Measurements from ENCODE around the gene ZNF165.
"Not testable (repeated sequence)": the region's sequence is repeated elsewhere in the genome, so short reads cannot be mapped to it uniquely, and the experiment has no call there.

Gene ZNF165

DNA sequence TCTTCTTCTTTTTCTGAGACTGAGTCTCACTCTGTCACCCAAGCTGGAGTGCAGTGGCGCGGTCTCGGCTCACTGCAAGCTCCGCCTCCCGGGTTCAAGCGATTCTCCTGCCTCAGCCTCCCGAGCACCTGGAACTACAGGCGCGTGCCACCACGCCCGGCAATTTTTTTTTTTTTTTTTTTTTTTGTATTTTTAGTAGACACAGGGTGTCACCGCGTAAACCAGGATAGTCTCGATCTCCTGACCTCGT lies at the start of gene ZNF165:
Gene ZNF165, plus strand, starts transcription at position 188 of the 250 bp plus-strand sequence. CDS start 4,913 bp downstream, outside the sequence.
- not testable (repeated sequence) for DNase-seq

DNA sequence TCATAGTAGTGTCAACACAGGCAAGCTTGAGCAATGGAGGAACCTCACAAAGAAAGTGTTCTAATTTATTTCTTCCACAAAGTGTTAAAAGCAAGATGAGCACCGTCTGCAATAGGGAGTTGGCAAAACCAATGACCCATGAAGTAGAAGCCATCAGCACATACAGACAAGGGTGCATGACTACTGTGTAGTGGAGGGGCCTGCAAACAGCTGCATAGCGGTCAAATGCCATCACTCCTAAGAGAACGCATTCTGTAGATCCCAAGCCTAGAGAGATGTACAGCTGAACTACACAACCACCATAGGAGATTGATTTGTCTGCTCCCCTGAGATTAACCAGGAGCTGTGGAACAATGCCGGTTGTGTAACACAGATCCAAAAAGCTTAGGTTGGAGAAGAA lies 26.8 kb upstream of the ZNF165 start:
- no peak for DNase-seq

DNA sequence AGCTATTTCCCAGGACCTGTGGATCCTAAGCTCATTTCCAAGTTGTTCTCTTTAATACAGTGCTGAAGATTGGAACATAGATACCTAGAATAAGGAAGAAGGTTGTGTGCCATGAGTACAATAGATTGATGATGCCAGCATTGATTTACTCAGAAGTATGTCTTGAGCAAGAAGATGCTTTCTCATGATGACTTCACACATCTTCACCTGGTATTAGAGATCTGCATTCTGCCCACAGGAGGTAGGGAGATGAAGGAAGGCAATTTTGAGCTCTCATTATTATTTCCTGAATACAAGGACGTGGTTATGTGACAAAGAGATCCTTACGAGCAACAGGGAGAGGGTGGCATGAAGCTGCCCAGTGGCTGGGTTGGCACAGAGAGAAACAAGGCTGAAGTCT lies 20.0 kb upstream of the ZNF165 start:
- DNase-seq, result no peak

- no peak for DNase-seq
Observed at GRCh38 chr6:28064272-28064671, 16.1 kb upstream of the ZNF165 start.

GRCh38 chr6:28068067-28068466 lies 12.3 kb upstream of the ZNF165 start:
- no peak for DNase-seq

DNA sequence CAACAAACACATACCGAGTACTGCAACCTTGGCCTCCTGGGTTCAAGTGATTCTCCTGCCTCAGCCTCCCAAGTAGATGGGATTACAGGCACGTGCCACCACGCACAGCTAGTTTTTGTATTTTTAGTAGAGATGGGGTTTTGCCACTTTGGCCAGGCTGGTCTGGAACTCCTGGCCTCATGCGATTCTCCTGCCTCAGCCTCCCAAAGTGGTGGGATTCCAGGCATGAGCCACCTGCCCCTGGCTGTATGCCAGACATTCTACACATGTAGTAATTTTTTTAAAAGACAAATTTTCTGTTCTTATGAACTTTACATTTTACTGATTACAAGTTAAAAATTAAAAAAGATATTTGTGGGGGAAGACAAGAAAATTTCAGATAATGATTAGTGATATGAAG lies 9.4 kb upstream of the ZNF165 start:
- DNase-seq, result not testable (repeated sequence)

GRCh38 chr6:28078050-28078449 lies 2.3 kb upstream of the ZNF165 start:
- no peak for DNase-seq

- no peak for DNase-seq
Observed at GRCh38 chr6:28078836-28079235, 1.5 kb upstream of the ZNF165 start.

DNA sequence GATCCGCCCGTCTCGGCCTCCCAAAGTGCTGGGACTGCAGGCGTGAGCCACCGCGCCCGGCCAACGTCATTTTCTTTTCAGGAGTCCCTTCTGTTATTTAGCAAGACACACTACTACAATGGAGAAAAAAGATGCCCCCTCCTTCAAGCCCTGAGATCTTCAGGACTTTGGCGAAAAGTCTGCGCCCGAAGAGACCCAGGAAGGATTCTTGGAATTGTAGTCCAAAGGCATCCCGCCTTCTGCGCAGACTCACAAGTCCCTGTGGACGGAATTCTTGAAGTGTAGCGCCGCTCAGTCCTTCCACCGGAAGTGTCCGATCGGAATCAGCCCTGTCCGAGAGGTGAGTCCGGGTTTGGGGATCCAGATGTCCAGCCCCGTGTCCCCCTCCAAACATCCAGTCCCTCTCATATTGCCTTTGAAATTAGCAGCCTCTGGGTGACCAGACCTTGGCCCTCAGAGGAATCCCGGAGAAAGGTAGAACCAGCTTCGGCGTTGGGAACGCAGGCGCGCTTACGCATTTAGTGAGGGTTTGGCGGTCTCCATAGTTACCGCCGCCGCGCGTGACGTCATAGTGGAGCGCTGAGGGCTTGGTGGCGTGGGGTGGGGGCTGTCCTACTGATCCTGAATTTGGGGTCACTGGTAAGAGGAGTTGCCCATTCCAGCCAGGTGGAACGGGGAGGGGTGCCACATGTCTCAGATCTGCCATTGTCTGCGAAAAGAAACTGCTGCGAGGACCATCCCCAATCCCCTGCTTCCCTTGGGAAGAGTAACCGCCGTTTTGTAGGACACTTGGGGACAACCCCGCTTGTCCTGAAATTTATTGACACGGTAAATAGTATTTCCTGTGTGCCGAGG lies 490 bp downstream of the ZNF165 start:
- DNase-seq, result peak; percentile 87 to 89

- DNase-seq, result peak in 1 of 2 donors; percentile 5
Observed at GRCh38 chr6:28081486-28081751, 1.1 kb downstream of the ZNF165 start.

DNA sequence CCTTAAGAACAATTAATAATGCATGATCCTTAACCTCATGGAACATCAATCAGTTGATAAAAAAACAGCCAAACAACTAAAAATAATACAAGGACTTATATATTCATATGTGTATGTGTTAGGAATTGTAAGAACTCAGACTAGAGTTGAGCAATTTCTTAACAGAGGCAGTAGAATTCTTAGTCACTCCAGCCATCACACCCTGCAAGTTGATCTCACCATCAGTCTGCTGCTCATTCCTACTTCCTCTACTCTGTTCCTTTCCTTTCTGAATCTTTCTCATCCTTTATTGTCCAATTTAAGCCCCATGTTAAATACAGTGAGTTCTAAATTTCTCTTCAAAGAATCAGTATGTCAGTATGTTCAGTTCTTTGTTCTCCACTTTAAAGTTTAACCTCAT lies 2.6 kb downstream of the ZNF165 start:
- no peak for DNase-seq

DNA sequence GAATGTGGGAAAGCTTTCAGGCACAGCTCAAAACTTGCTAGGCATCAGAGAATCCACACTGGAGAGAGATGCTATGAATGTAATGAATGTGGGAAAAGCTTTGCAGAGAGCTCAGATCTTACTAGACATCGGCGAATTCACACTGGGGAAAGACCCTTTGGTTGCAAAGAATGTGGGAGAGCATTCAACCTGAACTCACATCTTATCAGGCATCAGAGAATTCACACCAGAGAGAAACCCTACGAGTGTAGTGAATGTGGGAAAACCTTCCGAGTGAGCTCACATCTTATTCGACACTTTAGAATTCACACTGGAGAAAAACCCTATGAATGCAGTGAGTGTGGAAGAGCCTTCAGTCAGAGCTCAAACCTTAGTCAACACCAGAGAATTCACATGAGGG lies 8.7 kb downstream of the ZNF165 start:
- no peak for DNase-seq

DNA sequence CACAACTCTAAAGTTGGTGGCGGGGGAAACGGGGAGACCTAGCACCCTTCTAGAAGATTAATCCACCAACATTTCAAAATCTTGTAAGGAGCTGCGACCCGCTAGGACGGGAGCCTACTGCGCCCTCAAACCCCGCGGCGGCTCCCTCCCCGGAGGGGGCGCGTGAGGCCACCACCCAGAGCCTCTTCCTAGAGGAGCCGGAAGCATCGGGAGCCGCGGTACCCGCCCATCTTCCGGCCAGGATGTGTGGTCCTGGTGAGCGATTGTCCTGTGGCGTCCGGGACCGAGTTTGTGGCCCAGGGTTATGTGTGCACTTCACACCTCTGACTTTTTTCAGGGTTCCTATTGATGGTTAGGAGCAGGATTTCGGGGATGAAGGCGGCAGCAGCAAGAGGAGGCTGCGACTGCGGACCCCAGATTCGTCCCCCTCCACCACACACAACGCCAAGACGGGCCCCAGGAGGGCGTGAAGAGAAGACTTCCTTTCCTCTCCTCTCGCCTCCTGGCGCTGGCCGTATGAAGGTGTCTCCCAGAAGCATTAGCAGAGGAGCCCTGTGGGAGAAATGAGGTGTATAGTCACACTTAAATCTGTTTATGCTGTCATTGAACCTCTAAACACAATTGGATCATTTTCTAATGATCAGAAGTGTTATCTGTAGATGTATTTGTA lies 10.7 kb downstream of the ZNF165 start:
- no peak for DNase-seq

DNA sequence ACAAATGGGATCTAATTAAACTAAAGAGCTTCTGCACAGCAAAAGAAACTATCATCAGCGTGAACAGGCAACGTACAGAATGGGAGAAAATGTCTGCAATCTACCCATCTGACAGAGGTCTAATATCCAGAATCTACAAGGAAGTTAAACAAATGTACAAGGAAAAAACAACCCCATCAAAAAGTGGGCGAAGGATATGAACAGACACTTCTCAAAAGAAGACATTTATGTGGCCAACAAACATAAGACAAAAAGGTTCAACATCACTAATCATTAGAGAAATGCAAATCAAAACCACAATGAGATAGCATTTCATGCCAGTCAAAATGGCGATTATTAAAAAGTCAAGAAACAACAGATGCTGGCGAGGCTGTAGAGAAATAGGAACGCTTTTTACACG lies 21.9 kb downstream of the ZNF165 start:
- not testable (repeated sequence) for DNase-seq

- DNase-seq, result not testable (repeated sequence)
Observed at GRCh38 chr6:28102699-28103098, 22.3 kb downstream of the ZNF165 start.

DNA sequence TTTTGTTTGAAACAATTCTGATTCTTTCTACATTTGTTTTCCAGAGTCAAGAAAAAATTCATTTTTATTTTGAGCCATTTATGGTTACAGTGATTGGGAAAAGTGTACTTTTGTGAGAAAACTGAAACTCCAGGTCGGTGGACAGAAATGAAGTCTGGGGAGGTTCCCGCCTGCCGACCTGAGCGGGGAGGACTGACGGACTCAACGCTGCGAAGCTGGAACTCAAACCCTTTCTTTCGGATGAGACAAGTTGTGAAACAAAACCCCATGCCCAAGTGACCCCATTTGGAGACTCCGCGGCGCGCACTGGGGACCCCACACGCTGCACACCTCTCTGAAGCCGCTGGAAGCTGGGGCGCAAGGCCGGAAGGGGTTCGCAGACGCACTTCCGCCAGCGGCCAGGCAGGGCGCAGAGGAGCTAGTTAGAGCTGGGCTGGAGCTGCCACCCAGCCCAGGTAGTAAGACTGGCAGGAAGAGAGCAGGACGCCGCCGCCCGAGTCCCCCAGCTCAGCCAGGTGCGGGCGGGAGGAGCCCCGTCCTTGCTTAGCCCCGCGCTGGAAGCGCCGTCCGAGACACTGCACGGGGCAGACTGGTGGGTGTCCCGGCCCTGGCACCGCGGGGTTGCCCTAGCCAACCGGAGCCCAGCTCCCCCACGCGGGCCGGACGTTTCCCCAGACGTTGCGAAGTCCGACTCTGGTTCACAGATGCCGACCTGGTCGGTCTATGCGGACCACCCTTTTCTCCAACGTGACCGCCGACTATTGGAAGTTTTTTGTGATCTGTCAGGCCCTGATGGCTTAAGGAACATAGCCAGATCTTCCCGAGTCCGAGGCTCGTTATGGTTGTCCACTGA lies 24.2 kb downstream of the ZNF165 start:
- DNase-seq, result peak; percentile 69 to 77

- no peak for DNase-seq
Observed at GRCh38 chr6:28105245-28105639, 24.9 kb downstream of the ZNF165 start.

- no peak for DNase-seq
Observed at GRCh38 chr6:28107506-28107905, 27.1 kb downstream of the ZNF165 start.

- DNase-seq, result no peak
Observed at GRCh38 chr6:28111964-28112363, 31.6 kb downstream of the ZNF165 start.

GRCh38 chr6:28115799-28116198 lies 35.4 kb downstream of the ZNF165 start:
- no peak for DNase-seq

DNA sequence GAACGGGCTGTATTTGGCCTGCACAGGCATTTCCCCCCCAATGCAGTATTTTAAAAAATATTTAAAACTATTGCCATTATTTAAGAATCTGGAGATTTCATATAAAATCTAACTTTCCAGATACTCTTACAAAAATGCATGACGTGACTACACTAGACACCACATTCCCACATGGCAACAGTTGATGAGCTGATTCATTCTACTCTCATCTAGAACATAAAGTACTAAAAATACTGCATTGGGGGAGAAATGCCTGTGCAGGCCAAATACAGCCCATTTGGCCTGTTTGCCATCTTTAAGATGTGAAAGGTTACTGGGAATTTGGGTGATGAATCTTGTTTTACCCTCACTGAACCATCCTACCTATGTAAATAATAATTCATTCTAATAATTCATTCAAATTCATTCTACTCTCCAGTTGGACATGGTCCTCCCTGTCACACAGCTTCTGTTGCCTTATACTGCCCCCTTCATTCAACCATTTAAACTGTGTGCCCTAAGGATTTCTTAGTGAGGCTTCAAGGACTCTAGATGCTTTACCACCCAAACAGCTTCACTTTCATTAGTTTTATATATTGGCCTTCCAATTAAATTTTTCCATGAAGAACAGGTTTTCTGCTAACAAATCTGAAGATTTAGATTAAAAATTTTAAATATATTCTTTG lies 37.1 kb downstream of the ZNF165 start:
- DNase-seq, result no peak

DNA sequence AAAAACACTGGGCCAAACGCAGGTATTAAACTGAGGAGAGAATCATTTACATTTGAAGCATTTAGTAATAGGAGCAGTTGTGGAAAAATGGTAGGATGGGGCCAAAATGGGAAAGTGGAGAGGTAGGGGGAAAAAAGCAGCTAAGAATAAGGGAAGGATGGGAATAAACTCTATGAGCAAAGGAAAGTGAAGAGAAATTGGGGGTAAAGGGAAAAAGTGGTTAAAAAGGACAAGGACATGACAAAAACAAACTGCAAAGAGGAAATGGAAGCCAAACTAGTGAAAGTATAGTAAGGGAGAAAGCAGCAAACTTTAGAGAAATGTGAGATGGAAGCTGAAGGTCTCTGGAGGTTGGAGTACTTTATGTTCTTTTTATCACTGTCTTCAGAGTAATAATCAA lies 37.8 kb downstream of the ZNF165 start:
- DNase-seq, result no peak

DNA sequence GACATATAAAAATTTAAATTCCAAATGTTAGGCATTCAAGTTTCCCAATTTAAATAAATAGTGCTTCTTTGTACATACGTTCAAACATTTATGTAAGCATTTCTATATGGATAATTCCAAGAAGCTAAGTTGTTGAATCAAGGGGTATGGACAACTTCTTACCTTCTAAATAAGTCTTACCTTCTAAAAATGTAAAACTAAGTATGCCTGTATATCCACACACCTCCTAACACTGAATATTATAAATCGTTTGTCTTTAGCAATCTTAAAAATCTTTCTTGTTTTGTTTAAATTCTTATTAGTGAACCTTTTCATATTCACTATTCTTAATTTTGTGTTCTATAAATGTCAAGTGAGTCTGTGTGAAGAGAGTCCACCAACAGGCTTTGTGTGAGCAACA lies 41.5 kb downstream of the ZNF165 start:
- no peak for DNase-seq
